ENCODE measurements around the gene RGL1.
"Not testable (repeated sequence)": the region's sequence is repeated elsewhere in the genome, so short reads cannot be mapped to it uniquely, and the experiment has no call there.

Gene RGL1

DNA sequence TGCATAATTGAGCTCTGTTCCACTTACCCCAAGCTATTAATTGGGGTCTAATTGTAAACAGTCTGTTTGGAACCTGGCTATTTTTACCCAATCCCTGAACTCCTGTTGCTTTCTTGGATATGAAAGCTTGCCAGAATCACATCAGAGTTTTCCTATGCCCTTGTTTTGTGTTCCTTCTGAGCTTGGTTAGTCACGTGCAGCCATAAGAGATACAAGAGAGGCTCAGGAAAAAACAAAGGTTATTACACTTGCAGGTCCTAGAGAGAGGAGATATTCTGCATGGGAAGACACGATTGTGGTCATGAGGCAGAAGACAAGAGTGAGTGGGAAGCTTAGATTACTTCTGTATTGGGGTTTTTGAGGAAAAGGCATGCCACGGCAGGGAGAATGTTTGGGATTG, 46.0 kb upstream of the RGL1 start:
- Histone ChIP-seq H3K9me2 (replicated peaks; ENCODE audit: control insufficient read depth, low read length) (no peaks in the 10 kb centered on the region), H3K4me2 (ENCODE audit: low read length) (no peak overlapping the region), H3K79me2 (ENCODE audit: control insufficient read depth, low read length) (no peaks in the 10 kb centered on the region), H3K9me3 (ENCODE audit: control insufficient read depth, insufficient read depth, low read length) (peaks cover 3% of the 10 kb centered on the region; the same call in 1 of the 2 replicates), H3K27ac (ENCODE audit: low read depth, low read length) (no peak overlapping the region), H3F3A (ENCODE audit: control insufficient read depth, insufficient read depth) (no peaks in the 10 kb centered on the region), H3K27me3 (ENCODE audit: control insufficient read depth, low read length) (no peaks in the 10 kb centered on the region), H4K20me1 (ENCODE audit: control insufficient read depth, insufficient read depth, low read depth, low read length) (no peaks in the 10 kb centered on the region), H3K4me1 (ENCODE audit: control insufficient read depth, low read length) (no peaks in the 10 kb centered on the region), H3K36me3 (ENCODE audit: control insufficient read depth, low read length) (no peaks in the 10 kb centered on the region), H3K4me3 (ENCODE audit: low read length) (no peak overlapping the region)
- TF ChIP-seq CTCF (IDR thresholded peaks at IDR 0.05; ENCODE audit: low read depth, low read length, poor library complexity, severe bottlenecking) (no peak), EZH2phosphoT487 (IDR thresholded peaks at IDR 0.05; ENCODE audit: borderline replicate concordance, low read length) (no peak)

GRCh38 chr1:183760661-183761060, 44.3 kb upstream of the RGL1 start:
- H3K9me3 ChIP-seq (ENCODE audit: control insufficient read depth, insufficient read depth, low read length): peaks cover 12% of the 10 kb centered on the region; the same call in 1 of the 2 replicates
- no peaks in the 10 kb centered on the region for H3K9me2 ChIP-seq (replicated peaks; ENCODE audit: control insufficient read depth, low read length)
- H3K4me2 ChIP-seq (ENCODE audit: low read length): no peak overlapping the region
- no peaks in the 10 kb centered on the region for H3F3A ChIP-seq (ENCODE audit: control insufficient read depth, insufficient read depth)
- no peak overlapping the region for H3K4me3 ChIP-seq (ENCODE audit: low read length)
- H3K4me1 ChIP-seq (ENCODE audit: control insufficient read depth, low read length): no peaks in the 10 kb centered on the region
- TF ChIP-seq CTCF (IDR thresholded peaks at IDR 0.05; ENCODE audit: low read depth, low read length, poor library complexity, severe bottlenecking) (no peak), EZH2phosphoT487 (IDR thresholded peaks at IDR 0.05; ENCODE audit: borderline replicate concordance, low read length) (no peak)
- no peaks in the 10 kb centered on the region for H3K27me3 ChIP-seq (ENCODE audit: control insufficient read depth, low read length)
- H3K27ac ChIP-seq (ENCODE audit: low read depth, low read length): no peak overlapping the region
- no peaks in the 10 kb centered on the region for H3K36me3 ChIP-seq (ENCODE audit: control insufficient read depth, low read length)
- H3K79me2 ChIP-seq (ENCODE audit: control insufficient read depth, low read length): no peaks in the 10 kb centered on the region
- H4K20me1 ChIP-seq (ENCODE audit: control insufficient read depth, insufficient read depth, low read depth, low read length): no peaks in the 10 kb centered on the region

- H3K27ac ChIP-seq (ENCODE audit: low read depth, low read length): no peak overlapping the region
- H3K9me3 ChIP-seq (ENCODE audit: control insufficient read depth, insufficient read depth, low read length): peaks cover 12% of the 10 kb centered on the region; the same call in 1 of the 2 replicates
- TF ChIP-seq CTCF (IDR thresholded peaks at IDR 0.05; ENCODE audit: low read depth, low read length, poor library complexity, severe bottlenecking): no peak
- no peak for TF ChIP-seq EZH2phosphoT487 (IDR thresholded peaks at IDR 0.05; ENCODE audit: borderline replicate concordance, low read length)
- H3K36me3 ChIP-seq (ENCODE audit: control insufficient read depth, low read length): no peaks in the 10 kb centered on the region
- H3K4me1 ChIP-seq (ENCODE audit: control insufficient read depth, low read length): no peaks in the 10 kb centered on the region
- H3F3A ChIP-seq (ENCODE audit: control insufficient read depth, insufficient read depth): no peaks in the 10 kb centered on the region
- no peak overlapping the region for H3K4me3 ChIP-seq (ENCODE audit: low read length)
- no peaks in the 10 kb centered on the region for H3K79me2 ChIP-seq (ENCODE audit: control insufficient read depth, low read length)
- H3K9me2 ChIP-seq (replicated peaks; ENCODE audit: control insufficient read depth, low read length): no peaks in the 10 kb centered on the region
- no peaks in the 10 kb centered on the region for H3K27me3 ChIP-seq (ENCODE audit: control insufficient read depth, low read length)
- H4K20me1 ChIP-seq (ENCODE audit: control insufficient read depth, insufficient read depth, low read depth, low read length): no peaks in the 10 kb centered on the region
- no peak overlapping the region for H3K4me2 ChIP-seq (ENCODE audit: low read length)
Observed at GRCh38 chr1:183761871-183762270, 43.0 kb upstream of the RGL1 start.

- H3F3A ChIP-seq (ENCODE audit: control insufficient read depth, insufficient read depth): not testable (repeated sequence)
- peaks cover 12% of the 10 kb centered on the region; the same call in 1 of the 2 replicates for H3K9me3 ChIP-seq (ENCODE audit: control insufficient read depth, insufficient read depth, low read length)
Observed at GRCh38 chr1:183762856-183763255, 42.1 kb upstream of the RGL1 start.

More at GRCh38 chr1:183762856-183763255, 42.1 kb upstream of the RGL1 start:
- H3K36me3 ChIP-seq (ENCODE audit: control insufficient read depth, low read length); H3K79me2 ChIP-seq (ENCODE audit: control insufficient read depth, low read length); H4K20me1 ChIP-seq (ENCODE audit: control insufficient read depth, insufficient read depth, low read depth, low read length); H3K27me3 ChIP-seq (ENCODE audit: control insufficient read depth, low read length); H3K4me2 ChIP-seq (ENCODE audit: low read length); H3K4me1 ChIP-seq (ENCODE audit: control insufficient read depth, low read length); H3K9me2 ChIP-seq (replicated peaks; ENCODE audit: control insufficient read depth, low read length); H3K27ac ChIP-seq (ENCODE audit: low read depth, low read length); H3K4me3 ChIP-seq (ENCODE audit: low read length): not testable (repeated sequence)

Data from DOHH2 (cell line).